HS-5 (cell line): ENCODE results near the gene SIRT7.
"Not testable (repeated sequence)": the region's sequence is repeated elsewhere in the genome, so short reads cannot be mapped to it uniquely, and the experiment has no call there.

Experiments
- DNase-seq: peaks from one replicate; pipeline ENCODE4 v3.0.0-alpha.2; 2012; ENCODE audit warnings: low read depth

The SIRT7 gene

GRCh38 chr17:81918832-81919545, 1.0 kb upstream of the SIRT7 start:
- no peak for DNase-seq

DNA sequence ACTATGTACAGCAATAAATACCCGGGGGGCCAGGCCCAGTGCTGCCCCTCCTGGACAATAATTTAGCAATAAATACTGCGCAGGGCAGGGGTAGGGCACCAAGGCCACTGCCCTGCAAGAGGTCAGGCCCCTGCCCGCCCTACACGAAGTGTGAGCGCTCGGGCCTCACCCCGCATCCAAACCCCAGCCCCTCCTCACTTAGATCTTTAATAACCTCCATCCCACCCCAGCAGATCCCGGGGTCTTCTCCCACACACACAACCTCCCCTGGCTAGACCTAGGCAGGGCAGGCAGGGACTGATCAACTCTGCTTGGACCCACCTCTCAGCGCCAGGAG, 325 bp upstream of the SIRT7 start:
- not testable (repeated sequence) for DNase-seq

DNA sequence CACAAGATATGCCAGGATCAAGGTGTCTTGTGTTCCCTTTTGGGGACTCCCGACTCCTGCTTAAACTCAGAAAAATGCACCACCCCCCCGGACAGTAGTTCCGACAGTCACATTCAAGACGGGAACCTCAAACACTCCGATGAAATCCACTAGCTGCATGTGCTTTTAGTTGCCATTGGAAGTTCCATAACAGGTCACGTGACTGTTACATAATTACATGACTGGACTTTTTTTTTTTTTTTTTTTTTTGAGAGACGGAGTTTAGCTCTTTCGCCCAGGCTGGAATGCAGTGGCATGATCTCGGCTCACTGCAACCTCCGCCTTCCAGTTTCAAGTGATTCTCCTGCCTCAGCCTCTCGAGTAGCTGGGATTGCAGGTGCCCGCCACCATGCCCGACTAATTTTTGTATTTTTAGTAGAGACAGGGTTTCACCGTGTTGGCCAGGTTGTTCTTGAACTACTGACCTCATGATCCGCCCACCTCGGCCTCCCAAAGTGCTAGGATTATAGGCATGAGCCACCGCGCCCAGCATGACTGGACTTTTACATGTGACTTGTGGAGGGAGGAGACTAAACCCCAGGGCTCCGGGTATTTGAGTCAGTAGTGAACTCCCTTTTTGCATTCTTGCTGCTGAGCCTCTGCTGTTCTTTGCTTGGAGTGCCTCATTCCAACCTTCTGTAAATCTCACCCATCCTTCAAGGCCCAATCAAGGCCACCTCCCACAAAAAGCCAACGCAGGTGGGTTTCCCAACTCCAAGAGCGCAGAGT, 1.6 kb downstream of the SIRT7 start:
- peak; percentile 56 for DNase-seq

GRCh38 chr17:81915331-81915730, 2.6 kb downstream of the SIRT7 start:
- no peak for DNase-seq

DNA sequence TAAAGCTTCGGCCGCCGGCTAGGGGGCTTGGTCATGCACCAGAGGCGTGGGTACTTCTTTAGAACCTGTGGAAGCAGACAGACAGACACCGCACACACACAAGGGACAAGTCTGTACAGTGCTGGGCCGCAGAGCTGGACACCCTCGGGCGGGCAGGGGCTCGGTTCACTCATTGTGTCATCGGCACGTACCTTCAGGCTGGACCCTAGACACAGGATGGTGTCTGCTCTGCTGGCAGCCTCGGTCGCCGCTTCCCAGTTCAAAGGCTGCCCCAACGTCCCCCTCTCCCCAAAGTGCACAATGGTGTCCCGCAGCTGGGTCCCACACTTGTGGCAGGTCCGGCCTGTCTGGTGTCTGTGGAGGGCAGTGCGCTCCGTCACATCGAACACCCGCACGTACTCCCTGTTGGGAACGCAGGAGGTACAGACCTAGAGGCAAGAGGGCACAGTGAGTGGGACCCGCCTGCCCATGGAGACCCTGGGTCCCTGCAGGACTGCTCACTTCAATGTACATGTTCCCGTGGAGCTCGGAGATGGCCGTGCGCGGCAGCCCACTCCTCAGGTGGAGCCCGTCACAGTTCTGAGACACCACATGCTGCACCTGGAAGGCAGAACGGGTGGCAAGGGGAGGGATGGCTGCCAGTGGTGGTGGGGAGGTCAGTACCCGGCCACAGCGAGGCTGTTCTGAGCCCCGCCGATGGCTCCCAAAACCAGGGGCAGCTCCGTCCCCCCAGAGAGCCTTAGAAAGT, 3.7 kb downstream of the SIRT7 start:
- DNase-seq, result no peak

GRCh38 chr17:81913394-81914102, 4.4 kb downstream of the SIRT7 start:
- no peak for DNase-seq

DNA sequence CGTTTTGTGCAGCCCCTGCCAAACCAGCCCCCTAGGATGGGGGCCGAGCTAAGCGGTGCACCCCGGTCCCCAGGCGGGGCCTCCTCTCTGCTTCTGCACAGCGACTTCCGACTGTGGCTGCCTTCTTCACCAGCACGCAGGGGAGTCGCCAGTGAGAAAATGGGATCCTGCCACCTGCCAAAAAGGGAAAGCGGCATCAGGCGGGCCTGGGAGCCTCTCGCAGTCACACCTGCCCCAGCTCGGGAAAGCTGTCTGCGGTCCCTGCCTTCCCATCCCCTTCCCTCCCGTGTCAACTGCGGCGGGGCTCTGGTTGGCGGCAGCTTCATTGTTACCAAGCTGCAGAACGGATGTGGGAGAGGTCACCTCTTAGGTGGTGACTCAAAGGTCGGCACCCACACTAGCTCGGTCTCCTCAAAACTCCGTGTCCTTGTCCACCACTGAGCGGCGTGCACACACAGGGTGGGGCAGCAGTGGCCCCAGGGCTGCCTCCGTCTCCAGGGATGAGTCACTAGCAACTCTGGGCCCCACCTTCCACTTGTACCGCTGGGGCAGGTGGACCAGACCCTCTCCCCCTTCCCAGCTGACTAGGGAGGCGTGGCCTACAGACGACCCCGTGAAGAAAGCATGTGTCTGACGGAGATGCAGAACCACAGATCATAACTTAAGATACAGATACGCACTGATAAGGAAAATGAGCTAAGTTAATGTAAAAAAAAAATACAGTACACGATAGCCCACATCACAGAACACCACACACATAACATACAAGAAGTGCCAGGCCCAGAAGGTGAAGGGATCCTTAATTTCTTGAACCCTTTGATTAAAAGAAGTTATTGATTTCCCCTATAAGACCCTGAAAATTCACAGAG, 5.3 kb downstream of the SIRT7 start:
- no peak for DNase-seq

DNA sequence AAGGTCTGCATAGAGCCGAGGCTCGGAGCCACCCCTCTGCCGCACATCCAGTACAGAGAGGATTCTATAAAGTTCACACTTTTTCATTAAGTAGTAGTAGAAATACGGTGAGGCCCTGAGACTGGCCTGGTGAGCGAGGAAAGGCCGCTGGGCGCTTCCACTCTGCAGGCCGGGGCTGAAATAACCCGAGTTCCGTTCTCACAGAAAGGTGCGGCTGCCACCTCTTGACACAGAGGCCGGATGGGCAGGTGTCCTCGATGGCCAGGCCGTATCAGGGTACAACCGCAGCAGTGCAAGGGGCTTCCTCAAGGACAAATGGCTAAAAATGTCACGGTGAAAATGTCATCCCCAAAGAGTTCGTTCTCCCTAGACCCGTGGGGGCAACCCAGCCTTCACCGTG, 6.0 kb downstream of the SIRT7 start:
- DNase-seq, result no peak

DNA sequence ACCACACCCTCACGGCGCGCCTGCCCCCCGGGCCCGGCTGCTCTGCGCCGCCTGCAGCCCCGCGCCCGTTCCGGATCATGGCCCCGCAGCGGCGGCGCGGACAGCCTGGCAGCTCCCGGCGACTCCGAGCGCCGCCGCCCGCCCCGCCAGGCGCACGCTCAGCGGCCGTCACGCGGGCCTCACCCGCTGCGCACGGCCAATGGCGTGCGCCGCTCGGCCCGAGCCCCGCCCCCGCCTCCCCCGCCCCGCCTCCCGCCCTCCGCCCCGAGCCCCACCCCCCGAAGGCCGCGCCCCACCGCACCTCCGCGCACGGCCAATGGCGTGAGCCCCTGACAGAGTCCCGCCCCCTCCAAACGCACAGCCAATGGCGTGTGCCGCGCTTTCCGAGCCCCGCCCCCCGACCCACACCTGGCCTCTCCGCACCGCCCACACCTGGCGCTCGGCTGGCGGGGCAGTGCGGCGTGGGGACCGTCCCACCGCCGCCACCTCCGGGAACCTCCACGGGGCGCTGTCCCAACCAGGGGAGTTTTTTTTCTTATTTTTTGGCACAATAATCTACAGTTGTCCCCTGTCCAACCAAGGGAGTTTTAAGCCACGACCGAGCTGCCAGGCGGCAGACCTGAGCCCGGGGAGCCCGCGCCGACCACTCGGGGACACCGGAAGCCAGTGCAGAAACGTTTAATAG, 6.6 kb downstream of the SIRT7 start, which contains the start of gene PCYT2:
Gene PCYT2 (minus strand): TSS at position 123 of the 685 bp plus-strand sequence. CDS start 44 bp downstream, at position 79.
- no peak for DNase-seq

DNA sequence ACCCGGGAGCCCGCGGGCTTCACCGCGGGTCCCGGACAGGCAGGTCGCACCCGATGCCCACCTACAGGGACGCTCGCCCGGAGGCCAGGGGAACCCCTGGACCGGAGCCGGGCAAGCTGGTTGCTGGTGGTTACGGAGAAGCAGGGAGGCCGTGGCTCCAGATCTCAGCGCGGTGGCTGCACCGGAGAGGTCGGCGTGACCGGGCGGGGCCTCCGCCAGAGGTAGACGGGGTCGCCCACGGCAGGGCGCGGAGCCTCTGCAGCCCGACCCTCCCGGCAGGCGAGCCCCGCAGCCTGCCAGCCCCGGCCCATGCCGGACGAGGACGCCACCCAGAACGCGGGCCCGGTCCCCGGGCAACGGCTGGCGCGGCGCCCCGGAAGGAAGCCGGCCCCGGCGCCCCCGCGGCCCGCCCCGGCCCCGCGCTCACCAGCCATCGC, 7.1 kb downstream of the SIRT7 start:
- DNase-seq, result no peak

- no peak for DNase-seq
These were observed 7.8 kb downstream of the SIRT7 start for GRCh38 chr17:81909966-81910839.

GRCh38 chr17:81909231-81909630, 8.7 kb downstream of the SIRT7 start:
- no peak for DNase-seq

- DNase-seq, result no peak
These were observed 9.2 kb downstream of the SIRT7 start for GRCh38 chr17:81908793-81909192.

DNA sequence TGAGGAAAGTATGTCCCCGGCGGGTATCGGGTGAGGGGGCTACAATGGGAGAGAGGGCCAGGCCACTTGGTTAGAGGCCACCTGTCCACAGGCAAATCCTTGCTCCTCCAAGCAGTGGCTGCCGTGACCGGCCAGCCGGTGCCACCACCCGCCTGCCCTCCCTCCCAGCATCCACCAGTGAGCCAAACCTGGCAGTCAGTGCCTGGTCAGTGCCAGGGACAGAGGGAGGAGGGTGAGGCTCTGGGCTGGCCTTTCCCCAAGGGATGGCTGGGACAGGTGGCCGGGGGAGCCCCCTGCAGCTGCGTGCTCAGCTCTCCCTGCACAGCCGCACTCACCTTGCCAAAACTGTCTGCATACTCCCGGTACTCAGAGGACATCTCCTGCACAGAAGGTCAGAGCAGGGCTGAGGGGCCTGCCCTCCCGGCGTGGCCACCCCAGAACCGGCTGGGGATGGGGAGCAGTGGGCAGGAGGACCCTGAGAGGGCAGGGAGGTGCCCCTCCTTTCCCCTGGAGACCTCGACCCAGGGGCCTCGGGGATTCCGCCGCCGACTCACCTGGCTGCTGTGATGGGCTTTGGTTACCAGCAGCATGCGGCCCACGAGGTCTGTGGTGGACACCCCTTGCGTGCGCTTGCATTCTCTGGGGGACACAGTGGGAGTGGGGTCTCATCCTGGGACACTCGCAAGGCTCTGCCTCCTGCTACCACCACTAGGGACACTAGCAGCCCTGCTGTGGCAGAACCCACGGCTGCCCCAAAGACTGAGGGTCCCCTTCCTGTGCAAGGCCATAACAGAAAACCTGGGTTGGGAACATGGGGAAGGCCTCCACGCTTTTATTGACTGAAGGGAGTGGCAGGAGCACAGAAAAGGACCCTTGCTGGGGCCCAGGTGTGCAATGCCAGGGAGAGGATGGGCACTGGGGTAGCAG, 10.5 kb downstream of the SIRT7 start:
- DNase-seq, result no peak

- no peak for DNase-seq
These were observed 11.3 kb downstream of the SIRT7 start for GRCh38 chr17:81906476-81907218.

GRCh38 chr17:81905993-81906392, 12.0 kb downstream of the SIRT7 start:
- no peak for DNase-seq

DNA sequence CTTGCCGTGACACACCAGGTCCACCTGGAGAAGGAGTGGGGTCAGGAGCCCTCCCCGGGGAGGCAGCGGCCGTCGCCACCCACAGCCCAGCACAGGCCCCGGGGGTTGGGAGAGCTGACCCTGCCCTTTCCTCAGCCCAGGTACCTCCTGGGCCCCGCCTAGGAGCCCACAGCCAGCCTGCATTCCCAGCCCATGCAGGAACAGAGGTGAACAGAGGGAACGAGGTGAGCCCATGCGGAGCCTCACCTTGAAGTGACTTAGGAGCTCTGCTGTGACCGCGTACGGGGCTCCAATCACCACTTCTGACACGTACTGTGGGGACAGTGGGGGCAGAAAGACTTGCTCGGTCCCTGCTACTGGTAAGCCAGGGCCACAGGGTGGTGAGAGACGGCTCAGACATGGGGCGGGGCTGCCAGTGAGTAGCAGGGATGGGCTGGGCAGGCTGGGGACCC, 12.5 kb downstream of the SIRT7 start:
- no peak for DNase-seq
